Fibroblast of peridontal ligament (primary cell): ENCODE data around the gene RPS19.

Experiments used
- DNase-seq: peaks from one replicate; pipeline ENCODE4 v3.0.0-alpha.2; 2010; ENCODE audit errors: extremely low read depth

The RPS19 gene

DNA sequence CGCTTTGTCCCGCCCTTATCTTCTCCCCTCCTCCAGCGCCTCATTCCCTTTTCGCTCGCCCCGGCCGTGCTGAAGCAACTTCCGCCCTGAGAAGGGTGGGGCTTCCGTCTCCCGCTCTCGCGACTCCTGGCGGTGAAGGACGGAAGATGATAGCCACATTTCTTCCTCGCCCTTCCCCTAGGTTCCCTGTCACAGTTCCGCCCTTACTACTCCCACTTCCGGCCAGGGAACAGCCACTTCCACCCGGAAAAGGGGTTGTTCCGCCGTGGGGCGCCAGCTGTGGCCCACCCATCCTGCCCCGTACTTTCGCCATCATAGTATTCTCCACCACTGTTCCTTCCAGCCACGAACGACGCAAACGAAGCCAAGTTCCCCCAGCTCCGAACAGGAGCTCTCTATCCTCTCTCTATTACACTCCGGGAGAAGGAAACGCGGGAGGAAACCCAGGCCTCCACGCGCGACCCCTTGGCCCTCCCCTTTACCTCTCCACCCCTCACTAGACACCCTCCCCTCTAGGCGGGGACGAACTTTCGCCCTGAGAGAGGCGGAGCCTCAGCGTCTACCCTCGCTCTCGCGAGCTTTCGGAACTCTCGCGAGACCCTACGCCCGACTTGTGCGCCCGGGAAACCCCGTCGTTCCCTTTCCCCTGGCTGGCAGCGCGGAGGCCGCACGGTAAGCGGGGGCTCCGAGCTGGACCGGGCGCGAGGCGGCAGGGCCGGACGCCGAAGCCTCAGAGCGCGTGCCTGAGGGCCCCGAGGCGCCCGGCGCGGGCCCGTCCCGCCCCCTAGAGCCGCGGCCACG lies at the start of gene RPS19:
RPS19 (plus strand) TSS at position 638 of the 801 bp plus-strand sequence. CDS start 520 bp downstream, outside the sequence.
- peak; percentile 98 for DNase-seq

- DNase-seq = no peak
Measured at GRCh38 chr19:41810301-41810700, 49.8 kb upstream of the RPS19 start.

- DNase-seq = no peak
Measured at GRCh38 chr19:41811036-41811435, 49.0 kb upstream of the RPS19 start.

DNA sequence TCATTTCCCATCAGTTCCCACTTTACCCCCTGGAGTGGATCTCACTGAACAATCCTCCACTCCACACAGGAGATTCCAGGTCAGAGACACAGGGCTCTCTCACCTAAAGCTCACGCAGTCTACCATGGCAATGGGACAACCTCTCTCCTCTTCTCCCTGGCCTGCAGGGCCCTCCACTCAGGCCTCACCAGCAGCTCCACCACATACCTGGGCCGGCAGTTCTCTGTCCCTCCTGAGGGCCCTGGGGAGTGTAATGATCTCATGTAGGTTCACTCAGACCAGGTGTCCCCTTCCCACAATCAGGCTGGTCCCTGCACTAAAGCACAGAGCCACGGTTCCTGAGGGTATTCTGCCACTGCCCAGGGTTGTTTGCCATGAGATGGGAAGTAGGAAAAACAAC lies 48.1 kb upstream of the RPS19 start:
- no peak for DNase-seq

DNA sequence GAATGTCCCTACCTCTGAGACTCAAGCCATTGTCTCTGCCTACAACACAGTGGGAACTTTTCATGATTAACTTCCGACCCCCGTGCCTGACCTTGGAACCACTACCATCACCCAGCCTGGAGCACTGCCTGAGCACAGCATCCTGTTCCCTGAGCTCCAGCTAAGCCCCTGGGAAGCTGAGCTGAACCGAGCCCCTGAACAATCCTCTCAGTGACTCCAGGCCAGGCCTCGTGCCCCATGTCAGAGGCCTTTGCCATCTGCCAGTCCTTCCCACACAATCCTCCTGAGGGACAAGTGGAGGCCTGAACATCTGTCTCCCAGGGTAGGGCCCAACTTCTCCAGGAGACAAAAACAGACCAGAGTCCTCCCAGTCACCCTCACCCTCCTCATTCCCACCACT lies 46.1 kb upstream of the RPS19 start:
- DNase-seq = no peak

DNA sequence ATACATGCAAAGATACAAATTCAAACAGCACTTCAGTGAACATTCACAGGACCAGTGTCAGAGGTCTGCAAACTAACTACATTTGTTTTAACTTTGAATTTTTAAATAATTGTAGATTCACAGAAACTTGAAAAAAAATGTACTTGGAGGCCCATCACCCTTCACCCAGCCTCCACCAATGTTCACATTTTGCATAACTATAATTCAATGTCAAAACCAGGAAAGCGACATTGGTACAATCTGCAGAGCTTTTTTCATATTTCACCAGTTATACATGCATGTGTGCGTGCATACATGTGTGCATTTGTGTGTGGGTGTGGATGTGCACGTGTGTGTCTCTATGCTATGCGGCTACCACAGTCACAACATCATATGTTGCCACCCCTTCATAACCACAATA lies 44.8 kb upstream of the RPS19 start:
- DNase-seq = no peak

DNA sequence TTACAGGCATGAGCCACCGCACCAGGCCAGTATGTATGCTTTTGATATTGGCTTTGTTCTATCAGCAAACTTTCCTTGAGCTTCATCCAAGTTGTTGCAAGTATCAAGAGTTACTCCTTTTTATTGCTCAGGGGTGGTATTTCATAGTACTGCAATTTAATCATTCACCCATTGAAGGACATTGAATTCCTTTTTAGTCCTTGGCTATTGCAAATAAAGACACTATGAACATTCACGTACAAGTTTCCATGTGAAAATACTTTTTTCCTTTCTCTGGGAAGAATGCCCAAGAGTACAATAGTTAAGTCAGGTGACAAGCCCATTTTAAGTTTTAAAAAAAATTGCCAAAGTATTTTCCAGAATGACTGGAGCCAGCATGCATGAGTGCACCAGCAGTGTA lies 43.3 kb upstream of the RPS19 start:
- DNase-seq = no peak

DNA sequence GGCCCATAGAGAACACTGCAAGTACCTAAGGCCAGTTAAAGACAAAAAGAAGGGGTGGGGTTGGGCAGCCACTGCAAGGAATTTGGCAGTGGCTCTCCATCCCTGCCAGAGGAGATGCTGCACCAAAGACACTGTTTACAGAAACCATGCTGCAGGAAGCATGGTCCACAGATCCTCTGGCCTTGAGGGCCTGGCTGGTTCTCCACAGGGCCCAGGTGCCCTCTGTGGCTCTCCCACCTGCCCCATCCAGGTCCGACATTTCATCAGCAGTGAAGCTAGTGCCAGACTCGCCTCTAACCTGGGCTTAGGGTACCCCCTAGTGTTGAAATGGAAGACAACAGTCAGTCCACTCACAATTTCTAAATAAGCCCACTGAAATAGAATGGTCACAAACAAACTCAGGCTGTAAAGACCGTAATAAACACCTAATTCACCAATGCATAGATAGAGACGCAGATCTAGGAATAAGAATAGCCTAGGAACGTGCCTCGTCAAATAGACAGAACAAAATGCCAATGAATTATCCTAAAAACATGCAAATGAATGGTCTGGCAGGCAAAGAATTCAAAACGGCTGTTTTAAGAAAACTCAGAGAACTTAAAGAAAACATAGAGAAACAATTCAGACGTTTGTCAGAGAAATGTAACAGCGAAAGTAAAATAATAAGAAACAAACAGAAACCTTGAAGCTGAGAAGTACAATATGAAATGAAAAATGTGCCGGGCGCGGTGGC lies 38.9 kb upstream of the RPS19 start:
- DNase-seq = peak; percentile 19

GRCh38 chr19:41837981-41838708 lies 21.9 kb upstream of the RPS19 start:
- DNase-seq = no peak

DNA sequence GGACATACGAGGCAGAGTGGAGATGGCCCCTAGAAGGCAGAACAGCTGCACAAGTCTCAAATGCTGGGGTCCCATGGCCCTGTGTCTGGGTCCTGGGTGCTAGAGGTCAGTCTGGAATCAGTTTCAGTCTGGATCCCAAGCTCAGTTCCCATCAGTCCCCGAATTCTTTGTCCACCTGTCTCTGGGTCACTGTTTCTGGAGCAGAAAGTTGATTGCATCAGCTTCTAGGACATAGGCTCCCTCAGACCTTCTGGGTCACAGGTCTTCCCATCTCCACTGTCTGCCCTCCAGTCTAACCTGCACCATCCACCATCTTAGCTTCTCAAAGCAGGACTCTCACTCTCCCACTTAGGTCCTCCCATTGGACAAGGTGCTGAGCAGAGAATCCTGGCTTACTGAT lies 20.8 kb upstream of the RPS19 start:
- DNase-seq = no peak

GRCh38 chr19:41843371-41843770 lies 16.7 kb upstream of the RPS19 start:
- no peak for DNase-seq

DNA sequence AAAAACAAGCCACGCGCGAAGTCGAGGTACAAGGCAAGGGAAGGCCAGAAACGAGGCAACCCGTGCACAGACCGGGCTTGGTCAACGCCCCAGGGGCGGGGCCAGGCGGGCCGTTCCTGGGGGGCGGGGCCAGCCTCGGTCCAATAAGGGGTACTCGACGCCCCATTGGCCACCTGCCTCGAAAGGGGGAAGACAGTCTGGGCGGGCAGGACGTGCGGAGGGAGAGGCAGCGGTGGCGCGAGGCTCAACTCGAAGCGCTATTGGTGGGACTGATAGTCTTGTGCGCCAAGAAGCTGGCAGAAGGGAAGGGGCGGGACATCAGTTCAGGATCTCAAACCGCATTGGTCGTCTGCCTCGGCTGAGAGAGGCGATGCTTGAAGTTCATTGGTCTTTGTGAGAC lies 15.5 kb upstream of the RPS19 start, which contains the start of gene LYPD4:
LYPD4 (minus strand) TSS at position 83 of the 400 bp plus-strand sequence. CDS start 5,398 bp downstream, outside the sequence.
- DNase-seq = no peak

DNA sequence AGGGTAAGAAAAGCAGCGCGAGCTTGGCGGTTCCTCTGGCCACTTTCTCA lies 15.2 kb upstream of the RPS19 start, which contains the start of gene DMRTC2:
DMRTC2 (plus strand) TSS at position 42 of the 50 bp plus-strand sequence. CDS start 2,387 bp downstream, outside the sequence.
- DNase-seq = no peak

- DNase-seq = no peak
Measured at GRCh38 chr19:41845051-41845590, 14.9 kb upstream of the RPS19 start.

GRCh38 chr19:41847351-41848105 lies 12.5 kb upstream of the RPS19 start:
- no peak for DNase-seq

DNA sequence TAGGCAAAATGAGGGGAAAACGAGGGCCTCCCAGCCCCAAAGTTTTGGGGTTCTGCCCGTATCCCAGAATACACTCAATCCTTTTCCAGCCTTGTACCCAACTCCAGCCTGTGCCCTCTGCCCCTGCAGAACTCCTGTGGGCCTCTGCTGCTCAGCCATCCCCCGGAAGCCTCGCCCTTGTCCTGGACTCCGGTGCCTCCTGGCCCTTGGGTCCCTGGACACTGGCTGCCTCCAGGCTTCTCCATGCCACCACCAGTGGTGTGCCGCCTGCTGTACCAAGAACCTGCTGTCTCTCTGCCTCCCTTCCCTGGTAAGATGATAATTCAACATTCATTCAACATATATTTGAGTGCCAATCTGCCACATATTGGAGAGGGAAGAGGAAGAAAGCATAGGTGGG lies 11.4 kb upstream of the RPS19 start:
- no peak for DNase-seq

DNA sequence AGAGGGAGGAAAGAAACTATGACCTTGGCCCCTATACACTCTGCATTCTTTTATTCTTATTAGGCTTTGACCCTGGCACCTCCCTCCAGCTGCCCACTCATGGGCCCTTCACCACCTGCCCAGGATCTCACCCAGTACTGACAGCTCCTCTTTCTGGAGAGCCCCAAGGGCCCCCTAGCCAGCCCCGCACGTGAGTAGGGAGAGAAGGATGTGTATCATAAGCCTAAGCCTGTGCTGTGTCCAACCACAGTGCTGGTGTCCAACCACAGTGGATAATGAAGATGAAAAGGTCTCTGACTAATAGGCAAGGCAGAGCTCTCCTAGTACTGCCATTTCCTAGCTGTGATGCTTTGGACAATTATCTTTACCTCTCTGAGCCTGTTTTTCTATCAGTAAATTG lies 11.0 kb upstream of the RPS19 start:
- no peak for DNase-seq

GRCh38 chr19:41850381-41850780 lies 9.7 kb upstream of the RPS19 start:
- no peak for DNase-seq

- DNase-seq = no peak
Measured at GRCh38 chr19:41851456-41851855, 8.6 kb upstream of the RPS19 start.

DNA sequence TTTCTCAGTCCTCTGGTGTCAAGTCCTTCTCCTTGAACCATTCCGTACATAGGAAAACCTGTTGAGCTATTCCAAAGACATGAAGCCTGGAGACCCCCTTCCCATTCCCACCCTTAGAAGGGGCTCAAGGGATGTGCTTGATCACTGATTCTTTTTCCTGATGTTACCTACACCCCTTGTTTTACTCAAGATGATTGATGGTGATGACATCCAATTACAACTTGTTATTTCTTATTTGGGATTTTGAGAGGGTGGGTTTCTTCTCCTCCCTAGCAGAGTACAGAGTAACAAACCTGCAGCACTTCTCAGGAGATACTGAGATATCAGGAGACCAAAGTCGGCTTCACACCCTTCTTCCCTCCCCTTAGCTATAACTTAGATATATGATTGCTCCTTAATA lies 6.7 kb upstream of the RPS19 start:
- DNase-seq = no peak

DNA sequence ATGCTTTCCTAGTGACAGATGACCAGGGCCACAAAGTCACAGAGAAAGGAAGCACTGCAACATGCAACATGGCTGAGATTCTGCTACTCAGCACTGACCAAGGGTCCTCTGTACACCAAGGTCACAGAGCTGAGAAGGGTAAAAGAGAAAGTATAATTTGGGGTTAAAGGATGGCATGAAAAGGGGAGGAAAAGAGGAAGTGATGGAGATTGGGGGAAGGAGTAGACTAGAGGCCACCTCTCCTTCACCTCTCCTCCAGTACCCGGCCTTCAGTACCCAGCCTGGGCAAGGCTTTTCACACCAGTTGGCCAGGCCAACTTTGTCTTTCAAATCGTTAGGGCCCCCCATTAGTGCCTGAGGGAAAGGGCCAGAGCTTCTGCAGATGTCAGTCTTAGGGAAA lies 6.3 kb upstream of the RPS19 start:
- DNase-seq = no peak

DNA sequence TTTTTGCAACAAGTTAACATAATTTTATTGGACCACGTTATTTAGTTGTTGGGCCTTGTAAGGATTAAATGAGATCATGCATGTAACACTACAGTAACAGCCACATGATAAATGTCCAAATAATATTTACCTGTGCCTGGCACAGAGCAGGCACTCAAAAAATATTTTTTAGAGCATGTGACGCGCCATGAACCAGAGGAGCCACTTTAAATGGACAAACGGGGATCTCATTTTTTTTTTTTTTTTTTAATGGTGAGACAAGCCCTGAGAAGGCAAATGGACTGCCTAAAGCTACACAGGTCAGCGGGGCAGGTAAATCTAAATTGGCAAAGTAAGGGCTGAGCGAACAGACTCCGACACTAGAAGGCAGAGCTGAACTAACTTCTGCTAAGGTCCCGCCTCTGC lies 840 bp upstream of the RPS19 start:
- DNase-seq = no peak
